HG03095 (cell line): ENCODE measurements around the gene RASA3.
A peak's percentile ranks its signal among the peaks of the same experiment; 100 is the strongest.
"Not testable (repeated sequence)": the region's sequence is repeated elsewhere in the genome, so short reads cannot be mapped to it uniquely, and the experiment has no call there.

Experiments
- ATAC-seq: cut with Tn5 transposase; IDR thresholded peaks from one replicate; pipeline ENCODE4 v1.9.1; 2021; ENCODE audit warnings: moderate library complexity; ENCODE audit not compliant: unreplicated experiment

The RASA3 gene

DNA sequence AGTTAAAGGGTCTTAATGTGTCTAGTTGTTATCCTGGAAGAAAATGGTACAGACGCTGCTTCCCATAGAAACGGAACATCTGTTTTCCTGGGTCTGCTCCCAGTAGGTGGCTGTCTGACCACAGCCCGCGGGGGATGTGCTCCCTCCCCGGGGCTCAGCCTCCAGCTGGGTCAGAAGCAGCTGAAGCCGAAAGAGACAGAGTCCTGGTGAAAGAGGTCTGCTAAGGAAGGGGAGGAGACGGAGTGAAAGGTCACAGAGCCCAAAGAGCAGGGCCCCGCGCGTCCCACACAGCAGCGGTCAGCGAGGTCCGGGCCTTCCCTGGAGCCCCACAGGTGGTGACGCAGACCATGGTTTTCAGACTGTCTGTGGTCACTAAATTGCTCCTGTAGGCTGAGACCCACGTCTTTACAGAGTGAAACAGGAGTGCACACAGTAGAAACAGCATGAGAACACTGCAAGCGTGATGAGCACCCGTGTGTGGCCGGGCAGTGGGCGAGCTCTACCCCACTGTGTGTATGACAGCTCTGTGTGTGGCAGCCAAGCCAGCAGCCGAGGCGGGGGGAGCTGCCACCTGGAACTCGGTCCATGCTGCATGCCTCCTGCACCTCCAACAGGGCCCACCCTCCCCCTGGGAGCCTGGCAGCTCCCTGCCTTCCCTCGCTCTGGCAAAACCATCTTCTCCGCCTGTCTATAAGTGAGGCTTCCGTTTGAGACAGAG, 106.5 kb downstream of the RASA3 start:
- peak; percentile 43 for ATAC-seq

DNA sequence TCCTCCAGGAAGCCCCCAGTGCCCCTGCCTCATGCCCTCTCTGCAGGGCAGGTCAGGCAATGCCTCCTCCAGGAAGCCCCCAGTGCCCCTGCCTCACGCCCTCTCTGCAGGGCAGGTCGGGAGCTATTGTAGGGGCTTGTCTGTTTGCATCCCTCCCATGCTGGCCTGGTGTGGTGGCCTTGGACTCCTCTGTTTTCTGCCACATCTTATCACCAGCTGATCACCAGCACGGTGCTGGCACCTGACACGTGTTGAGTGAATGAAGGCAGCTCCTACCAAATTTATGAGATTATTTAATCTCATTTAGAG, 107.1 kb downstream of the RASA3 start:
- no peak for ATAC-seq

DNA sequence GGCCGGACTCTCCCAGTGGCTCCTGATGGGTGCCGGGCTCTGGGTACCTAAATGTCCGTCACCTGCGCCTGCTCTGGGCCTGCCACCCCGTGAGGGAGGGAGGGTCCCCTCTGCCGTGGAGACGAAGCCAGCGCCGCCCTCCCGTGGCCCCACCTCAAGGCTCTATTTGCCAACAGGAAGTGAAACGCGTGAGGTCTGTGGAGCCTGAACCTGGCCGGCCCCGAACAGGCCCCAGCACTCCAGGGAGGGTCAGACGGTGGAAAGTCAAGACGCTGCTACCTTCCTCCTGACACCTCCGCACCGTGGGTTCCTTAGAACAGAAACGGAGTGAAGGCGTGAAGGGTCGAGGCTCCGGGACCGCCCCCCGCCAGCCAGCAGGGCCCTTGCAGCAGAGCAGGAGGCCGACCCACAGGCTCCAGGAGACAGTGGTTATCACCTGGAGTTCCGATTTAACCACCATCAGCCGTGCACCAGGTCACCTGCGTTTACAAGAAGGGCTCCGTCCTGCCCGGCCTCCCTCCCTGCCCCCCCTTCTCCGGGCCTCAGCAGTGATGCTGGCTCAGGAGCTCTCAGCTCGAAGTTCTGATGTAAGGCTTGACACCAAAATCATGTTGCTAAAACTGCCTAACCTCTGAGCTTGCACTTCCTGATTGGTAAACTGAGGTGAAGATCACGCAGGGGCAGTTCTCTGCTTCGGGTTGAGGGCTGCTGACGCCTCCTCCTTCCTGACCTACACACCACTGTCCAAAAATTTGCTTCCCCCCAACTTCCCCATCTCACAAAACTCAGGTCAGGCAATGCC, 107.6 kb downstream of the RASA3 start:
- peak; percentile 58 for ATAC-seq

DNA sequence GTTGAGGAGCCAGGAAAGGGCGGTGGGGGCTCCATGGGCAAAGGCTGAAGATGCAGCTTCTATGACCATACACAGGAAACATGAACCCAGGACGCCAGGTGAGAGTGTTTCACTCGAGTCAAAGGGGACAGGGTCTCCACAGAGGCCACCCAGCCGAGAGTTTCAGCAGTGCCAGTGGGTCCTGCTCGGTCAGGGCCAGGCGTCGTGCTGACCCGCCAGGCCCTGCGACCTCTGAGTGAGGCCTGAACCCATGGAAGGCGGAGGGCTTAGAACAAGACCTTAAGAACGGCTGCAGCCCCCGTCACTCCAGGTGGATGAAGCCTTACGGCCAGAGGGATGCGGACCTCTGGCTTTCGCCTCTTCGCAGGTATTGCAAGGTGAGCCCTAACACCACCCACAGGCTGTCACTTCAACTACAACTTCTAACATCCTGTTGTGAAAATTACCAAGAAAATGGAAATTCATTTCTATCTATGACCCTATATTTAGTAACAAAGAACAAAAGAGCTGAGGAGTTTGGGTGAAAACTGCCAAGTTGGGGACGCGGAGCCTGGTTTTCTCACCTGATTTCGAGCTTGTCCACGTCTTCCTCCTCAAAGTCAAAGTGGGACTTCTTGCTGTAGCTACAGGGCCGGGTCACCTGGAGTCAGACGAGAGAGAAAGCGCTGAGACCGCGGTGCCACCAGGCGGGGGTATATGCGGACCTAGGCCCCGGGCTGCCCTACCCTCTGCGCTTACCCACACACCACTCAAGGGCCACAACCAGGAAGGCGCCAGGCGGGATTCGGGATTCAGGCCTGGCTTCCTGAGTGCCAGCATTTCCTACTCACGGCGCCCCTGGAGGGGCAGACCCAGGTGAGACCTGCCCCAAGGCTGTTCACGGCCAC, 108.5 kb downstream of the RASA3 start:
- no peak for ATAC-seq

DNA sequence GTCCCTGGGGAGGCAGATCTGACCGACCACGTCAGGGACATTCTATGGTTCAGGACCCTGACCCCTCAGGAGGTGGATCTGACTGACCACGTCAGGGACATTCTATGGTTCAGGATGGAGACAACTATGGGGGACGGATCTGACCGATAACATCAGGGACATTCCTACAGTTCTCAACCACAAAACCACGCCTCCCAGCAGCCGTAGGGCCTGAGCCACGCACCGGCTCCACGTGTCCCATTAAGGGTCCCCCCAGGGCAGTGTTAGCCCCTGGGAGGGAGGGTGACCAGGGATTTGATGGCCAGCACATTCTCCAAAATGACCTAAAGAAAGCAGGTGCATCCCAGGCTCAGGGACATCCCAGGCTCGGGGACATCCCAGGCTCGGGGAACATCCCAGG, 109.5 kb downstream of the RASA3 start:
- no peak for ATAC-seq

DNA sequence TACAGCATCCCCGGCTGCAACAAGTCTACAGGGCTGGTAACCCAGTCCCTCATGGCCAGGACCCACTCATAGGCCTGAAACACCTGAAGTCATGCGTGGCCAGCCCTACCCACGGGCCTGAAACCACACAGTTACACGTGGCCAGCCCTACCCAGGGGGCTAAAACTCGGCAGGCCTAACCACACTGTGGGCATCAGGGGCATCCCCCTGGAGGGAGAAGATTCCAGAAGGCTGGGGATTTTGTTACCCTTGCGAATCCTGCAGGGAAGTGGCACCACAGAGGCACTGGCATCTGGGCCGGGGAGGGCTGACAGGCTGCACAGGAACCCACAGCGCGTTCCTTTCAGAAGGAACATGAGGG, 110.1 kb downstream of the RASA3 start:
- ATAC-seq: no peak

DNA sequence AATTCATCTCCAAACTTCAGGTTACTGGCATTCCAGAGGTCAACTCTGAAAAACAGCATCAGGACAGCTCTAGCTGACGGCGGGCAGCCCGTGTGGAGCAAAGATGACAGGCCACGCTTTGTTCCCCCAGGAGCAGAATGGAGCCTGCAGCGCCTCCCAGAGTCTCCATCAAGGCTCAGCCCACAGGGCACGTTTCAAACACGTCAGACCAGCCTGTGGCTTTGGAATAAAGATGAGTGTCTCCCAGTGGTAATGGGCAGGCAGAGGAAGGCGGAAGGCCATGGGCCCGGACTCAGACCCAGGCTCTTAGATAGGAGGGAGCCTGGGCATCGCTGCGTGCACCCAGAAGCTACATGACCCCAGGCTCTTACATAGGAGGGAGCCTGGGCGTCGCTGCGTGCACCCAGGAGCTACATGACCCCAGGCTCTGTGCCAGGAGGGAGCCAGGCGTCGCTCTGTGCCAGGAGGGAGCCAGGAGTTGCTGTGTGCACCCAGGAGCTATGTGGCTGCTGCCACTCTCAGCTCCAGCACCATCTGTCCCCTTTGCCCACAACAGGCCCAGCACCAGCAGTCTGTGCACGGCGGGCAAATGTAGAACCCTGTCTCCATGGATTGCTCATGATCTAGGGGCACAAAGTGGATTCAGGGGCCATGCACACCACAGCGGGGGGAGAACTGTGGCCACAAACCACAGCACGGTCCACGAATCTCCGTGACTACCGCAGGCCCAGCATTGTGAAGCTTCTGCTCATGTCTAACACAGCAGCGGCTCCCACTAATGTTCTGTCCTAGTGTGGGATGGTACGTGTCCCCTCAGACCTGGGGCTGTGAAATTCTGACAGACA, 110.7 kb downstream of the RASA3 start:
- no peak for ATAC-seq

DNA sequence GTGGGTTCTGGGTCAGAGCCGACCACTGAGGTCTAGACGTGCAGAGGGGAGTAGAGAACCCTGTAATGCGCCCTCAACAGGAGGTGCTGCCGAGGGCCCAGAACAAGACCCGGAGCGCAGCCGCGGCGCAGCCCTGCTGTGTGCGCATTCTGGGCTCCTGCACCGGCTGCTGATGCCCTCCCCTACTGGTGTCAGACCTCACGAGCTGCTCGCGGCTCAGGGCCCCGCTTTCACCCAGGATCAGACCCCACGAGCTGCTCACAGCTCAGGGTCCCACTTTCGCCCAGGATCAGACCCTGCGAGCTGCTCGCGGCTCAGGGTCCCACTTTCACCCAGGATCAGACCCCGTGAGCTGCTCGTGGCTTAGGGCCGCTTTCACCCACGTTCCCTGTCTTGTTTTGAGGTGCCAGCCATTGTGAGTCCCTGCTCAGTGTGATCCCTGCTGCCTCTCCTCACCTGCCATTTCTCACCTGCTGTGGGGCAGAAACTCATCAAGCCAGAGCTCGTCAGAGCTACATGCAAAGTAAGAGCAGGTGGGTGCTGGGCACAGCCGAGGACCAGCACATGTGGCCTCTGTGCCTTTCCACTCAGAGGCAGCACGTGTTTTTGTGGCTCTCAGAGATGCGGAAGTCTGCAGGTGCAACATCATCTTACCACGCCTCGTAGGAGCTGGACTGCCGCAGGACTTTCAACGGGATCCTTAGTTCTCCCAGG, 111.5 kb downstream of the RASA3 start:
- ATAC-seq: no peak

DNA sequence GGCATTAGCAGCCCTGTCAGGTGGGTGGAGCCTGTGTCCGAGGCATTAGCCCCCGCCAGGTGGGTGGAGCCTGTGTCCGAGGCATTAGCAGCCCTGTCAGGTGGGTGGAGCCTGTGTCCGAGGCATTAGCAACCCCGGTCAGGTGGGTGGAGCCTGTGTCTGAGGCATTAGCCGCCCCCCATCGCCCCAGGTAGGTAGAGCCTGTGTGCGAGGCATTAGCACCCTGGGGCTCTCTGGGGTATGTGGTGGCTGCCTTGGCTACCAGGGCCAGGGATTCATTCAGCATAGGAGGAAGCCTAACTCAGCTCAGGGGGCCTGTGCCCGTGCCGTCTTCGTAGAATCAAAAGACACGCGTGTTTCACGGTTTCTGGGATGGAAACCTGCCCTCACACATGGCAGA, 112.3 kb downstream of the RASA3 start:
- not testable (repeated sequence) for ATAC-seq

DNA sequence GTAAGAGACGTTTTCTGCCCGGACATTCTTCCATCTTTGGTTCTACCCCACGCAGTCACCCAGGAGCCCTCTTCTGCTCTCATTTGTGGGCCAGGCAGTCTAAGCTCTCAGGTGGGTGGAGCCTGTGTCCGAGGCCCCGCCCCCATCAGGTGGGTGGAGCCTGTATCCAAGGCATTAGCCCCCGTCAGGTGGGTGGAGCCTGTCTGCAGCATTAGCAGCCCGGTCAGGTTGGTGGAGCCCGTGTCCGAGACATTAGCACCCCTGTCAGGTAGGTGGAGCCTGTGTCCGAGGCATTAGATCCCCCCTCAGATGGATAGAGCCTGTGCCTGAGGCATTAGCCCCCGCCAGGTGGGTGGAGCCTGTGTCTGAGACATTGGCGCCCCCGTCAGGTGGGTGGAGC, 113.1 kb downstream of the RASA3 start:
- ATAC-seq: no peak

DNA sequence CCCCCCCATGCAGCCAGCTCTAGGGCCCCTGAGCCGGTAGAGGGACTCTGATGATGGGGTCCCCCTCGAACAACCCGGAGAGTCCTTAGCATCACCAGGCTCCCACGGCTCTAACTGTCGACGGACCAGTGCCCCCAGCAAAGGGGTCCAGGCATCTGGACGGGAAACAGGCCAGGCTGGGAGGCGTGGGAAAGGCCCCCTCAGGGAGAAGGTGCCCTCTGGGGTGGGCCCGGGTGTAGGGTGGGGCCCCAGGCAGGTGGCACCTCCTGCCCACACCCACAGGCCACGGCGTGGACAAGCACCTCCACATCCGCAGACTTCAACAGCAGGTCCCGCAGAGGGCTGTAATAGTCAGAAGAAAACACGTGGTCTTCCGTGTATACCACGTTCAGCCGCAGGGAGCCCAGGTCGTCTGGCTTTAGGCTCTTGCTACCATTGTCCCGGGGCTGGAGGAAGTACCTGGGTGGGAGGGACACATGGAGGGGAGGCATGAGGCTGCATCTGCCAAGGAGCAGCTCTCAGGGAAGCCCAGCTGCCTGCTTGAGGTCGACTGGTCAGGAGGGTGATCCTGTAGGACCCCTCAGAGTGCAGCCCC, 113.9 kb downstream of the RASA3 start:
- ATAC-seq: no peak

DNA sequence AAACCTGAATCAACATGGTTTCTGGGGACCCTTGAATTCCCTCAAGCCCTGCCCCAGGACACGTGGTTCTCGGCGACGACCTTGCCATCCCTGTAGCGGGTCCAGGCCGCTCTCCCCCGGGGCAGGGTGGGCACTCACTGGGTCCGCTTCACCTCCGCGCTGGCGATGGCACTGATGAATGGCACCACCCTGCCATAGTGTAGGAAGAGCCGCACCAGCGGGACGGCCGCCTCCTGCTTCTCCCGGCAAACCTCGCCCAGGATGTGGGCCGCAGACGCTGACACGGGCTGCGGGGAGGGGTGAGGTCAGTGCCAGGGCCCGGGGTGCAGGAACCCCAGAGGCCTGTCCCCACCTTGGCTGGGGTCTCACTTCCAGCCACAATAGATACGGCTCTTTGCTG, 114.5 kb downstream of the RASA3 start:
- no peak for ATAC-seq

DNA sequence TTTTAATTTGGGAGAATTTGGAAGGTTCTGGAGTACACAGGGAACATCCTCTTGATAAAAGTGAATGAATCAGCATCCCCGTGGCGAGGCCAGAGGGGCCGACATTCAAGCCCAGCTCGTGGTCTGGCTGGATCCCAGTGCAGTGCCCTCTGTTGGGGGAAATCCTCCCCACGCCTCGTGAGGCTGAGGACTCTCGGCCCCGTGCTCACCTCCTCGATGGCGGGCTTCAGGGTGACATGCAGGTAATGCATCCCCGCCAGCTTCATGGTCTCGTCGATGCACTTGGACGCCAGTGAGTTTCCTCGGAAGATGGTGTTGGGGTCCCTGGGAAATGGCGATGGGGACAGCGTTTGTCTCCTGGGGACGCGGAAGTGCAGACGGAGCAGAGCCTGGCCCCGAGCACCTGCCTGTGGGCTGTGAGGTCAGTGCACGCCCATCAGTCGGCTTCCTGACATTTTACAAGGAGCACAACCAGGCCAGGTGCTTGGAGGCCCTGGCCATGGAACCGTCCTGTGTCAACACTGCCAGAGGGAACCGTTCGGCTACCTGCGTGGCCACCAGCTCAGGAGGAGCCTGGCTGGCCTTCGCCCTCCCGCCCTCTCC, 115.3 kb downstream of the RASA3 start:
- no peak for ATAC-seq

DNA sequence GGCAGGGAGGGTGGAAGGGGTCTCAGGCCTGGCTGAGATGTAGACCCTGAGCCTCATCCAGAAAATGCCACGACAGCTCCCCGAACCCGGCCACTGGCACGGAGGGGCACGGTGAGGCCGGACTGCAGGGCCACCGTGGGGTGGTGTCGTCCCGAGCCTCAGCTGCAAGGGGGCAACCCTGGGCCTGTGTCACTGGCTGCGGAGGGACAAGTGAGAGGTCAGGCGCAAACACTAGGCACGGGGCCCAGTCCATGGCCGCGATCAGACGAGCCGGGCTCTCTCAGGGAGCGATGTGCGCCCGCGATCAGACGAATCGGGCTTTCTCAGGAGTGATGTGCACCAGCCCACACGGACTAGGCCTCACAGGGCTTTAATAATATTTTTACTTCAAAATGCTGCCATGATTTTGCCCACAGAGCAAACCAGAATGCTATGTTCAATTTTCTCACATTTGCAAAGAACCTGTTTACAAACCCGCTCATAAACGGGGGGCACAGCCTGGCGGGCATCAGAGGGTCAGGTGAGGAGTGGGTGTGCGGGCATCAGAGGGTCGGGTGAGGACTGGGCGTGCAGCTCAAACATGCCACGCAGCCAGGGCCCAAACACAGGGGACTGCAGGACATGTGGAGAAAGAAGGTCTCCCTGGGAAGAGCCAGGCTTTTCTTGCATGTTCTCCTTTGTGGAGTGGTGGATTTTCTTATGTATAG, 115.9 kb downstream of the RASA3 start:
- no peak for ATAC-seq

DNA sequence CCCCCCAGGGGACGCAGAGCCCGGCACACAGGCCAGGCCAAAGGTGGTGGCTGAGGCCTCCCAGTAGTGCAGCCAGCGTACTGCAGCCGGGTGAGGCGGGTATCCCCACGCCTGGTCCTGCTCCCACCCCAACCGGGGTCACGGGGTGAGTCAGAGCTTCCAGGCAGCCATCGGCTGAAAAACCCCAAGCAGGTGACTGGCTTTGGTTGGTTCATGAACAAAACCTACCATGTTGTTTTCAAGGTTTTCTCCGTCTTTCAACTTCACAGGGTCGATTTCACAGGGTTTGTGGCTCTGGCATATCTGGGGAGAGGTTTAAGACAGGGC, 116.5 kb downstream of the RASA3 start:
- no peak for ATAC-seq

DNA sequence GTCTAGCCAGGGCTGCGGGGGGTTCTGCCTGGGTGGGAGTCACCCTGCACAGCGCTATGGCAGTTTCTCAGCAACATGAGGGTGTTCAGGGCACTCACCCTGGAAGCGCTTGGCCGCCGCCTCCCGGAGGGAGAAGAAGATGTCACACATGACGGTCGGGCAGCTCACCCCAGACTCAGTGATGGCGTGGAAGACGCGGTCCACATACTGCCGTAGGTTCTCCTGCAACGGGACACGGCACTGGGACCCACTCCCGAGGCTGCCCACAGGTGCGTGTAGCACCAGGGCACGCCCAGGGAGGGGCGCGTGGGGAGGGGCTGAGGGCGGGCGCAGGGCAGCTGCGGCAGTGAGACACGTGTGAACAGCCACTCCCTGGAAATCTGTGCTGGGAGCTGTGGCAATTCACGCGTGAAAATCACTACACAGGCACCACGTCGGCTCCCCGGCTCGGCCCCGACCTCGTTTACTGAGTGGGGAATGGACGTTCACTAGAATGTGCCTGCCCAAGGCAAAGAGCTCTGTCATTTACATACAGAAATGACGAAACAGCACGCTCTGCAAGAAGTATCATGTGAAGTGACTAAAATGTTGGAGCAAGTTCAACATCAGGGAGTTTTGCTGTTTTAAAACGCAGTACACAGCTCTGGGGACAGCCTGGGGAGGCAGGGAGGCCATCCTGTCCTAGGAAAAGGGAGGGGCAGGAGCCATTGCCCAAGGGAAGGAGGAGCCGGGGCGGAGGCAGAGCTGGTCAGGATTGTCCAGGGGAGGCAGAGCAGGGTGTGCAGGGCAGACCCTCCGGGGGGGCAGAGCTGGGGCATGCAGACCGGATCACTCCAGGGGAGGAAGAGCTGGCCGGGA, 117.1 kb downstream of the RASA3 start:
- no peak for ATAC-seq

DNA sequence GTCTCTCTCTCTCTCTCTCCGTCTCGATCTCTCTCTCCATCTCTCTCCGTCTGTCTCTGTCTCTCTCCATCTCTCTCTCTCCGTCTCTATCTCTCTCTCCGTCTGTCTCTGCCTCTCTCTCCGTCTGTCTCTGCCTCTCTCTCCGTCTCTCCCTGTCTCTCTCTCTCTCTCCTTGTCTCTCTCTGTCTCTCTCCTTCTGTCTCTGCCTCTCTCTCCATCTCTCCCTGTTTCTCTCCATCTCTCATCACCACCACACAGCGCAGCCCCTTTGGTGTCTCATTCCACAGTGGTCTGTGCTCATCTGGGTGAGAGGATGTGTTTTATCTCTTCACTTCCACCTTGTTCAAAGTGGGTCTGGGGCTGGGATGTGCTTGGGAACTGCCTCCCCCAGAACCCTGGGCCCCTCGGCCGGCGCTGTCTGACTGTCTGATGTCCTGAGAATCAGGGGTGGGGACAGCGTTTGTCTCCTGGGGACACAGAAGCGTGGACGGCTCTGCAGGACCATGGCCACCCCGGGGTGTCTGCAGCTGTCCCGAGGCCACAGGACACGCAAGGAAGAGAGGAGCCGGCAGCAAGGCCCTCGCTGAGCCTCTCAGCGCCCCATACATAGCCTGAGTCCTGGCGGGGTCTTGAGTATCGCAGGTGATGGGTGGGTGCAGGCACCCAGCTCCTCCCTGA, 118.3 kb downstream of the RASA3 start:
- ATAC-seq: no peak

DNA sequence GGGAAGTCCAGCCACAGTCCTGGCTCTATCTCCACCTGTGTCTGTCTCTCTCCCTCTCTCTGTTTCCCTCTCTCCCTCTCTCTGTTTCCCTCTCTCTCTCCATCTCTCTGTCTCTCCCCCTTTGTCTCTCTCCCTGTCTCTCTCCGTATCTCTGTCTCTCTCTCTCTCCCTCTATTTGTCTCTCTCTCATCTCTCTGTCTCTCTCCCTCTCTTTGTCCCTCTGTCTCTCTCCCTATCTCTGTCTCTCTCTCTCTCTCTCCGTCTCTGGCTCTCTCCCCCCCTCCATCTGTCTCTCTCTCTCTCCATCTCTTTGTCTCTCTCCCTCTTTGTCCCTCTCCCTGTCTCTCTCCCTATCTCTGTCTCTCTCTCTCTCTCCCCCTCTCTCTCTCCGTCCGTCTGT, 119.1 kb downstream of the RASA3 start:
- no peak for ATAC-seq
